IMR-90 (cell line): Measurements from ENCODE around the gene C2CD4D. TPM values are rescaled to one million over a fixed set of nuclear protein-coding genes. Genes with fewer than 3 reads are reported as not detected.

Experiments
- ATAC-seq: fragments of 200-7000 bp; cut with Tn5 transposase; 2 replicates; pipeline ENCODE4 v1.9.1; 2020; ENCODE audit warnings: low read depth, mild to moderate bottlenecking, moderate library complexity
- BruUV-seq: library from RNA; stranded (reverse); fragments of 400-500 nt; replicated peaks from 2 replicates; lab custom pipeline; 2021; lab: Mats Ljungman, UMichigan
- CTCF ChIA-PET: fragments of 300-600 bp; formaldehyde crosslinking; extraction: SDS; loops from one replicate; lab custom pipeline; 2021; ENCODE audit warnings: antibody characterized with exemption; lab: Yijun Ruan, JAX
- POLR2A ChIA-PET: fragments of 300-600 bp; sonication (Branson Sonifier 250); formaldehyde crosslinking; loops from one replicate; lab custom pipeline; 2022; ENCODE audit warnings: antibody characterized with exemption; ENCODE audit not compliant: unreplicated experiment; lab: Charles Lee
- DNase-seq: peaks from one replicate; pipeline ENCODE4 v3.0.0; 2013
- H2AFZ ChIP-seq: replicated peaks from 2 replicates; pipeline ENCODE3; 2013; ENCODE audit warnings: low read length, mild to moderate bottlenecking; ENCODE audit not compliant: poor library complexity
- H2AK5ac ChIP-seq: 2 replicates; pipeline ENCODE4 v1.6.1; 2013; ENCODE audit warnings: low read depth, low read length, inconsistent platforms
- H2AK9ac ChIP-seq: replicated peaks from 2 replicates; pipeline ENCODE3; 2013; ENCODE audit warnings: mild to moderate bottlenecking, low read depth, low read length, moderate library complexity; ENCODE audit not compliant: poor library complexity
- H2BK120ac ChIP-seq: 2 replicates; pipeline ENCODE4 v1.6.1; 2013; ENCODE audit warnings: low read depth, low read length, inconsistent platforms
- H2BK15ac ChIP-seq: 3 replicates; pipeline ENCODE4 v1.6.1; 2013; ENCODE audit warnings: low read depth, low read length, inconsistent platforms
- H2BK20ac ChIP-seq: 2 replicates; pipeline ENCODE4 v1.6.1; 2013; ENCODE audit warnings: low read depth, mild to moderate bottlenecking, inconsistent platforms, low read length, moderate library complexity
- H2BK5ac ChIP-seq: 2 replicates; pipeline ENCODE4 v1.6.1; 2013; ENCODE audit warnings: mild to moderate bottlenecking, low read depth, low read length, inconsistent platforms; ENCODE audit not compliant: poor library complexity, severe bottlenecking
- H3K14ac ChIP-seq: replicated peaks from 2 replicates; pipeline ENCODE4 v1.6.1; 2013; ENCODE audit warnings: low read depth, low read length, inconsistent platforms
- H3K18ac ChIP-seq: 2 replicates; pipeline ENCODE4 v1.6.1; 2013; ENCODE audit warnings: low read depth, low read length, control low read depth
- H3K23ac ChIP-seq: 2 replicates; pipeline ENCODE4 v1.6.1; 2013; ENCODE audit warnings: low read depth, low read length, inconsistent platforms
- H3K27ac ChIP-seq: 2 replicates; pipeline ENCODE4 v1.5.1; 2013; ENCODE audit warnings: mild to moderate bottlenecking, control low read depth, low read length; ENCODE audit not compliant: insufficient read depth
- H3K27me3 ChIP-seq: 2 replicates; pipeline ENCODE4 v1.6.1; 2013; ENCODE audit warnings: low read length; ENCODE audit not compliant: control insufficient read depth, insufficient read depth
- H3K36me3 ChIP-seq: 2 replicates; pipeline ENCODE4 v1.6.1; 2013; ENCODE audit warnings: low read length, mixed read lengths; ENCODE audit not compliant: control insufficient read depth, insufficient read depth
- H3K4ac ChIP-seq: 2 replicates; pipeline ENCODE4 v1.6.1; 2013; ENCODE audit warnings: low read depth, low read length, inconsistent platforms
- H3K4me1 ChIP-seq: 2 replicates; pipeline ENCODE4 v1.6.1; 2013; ENCODE audit warnings: low read length, mixed read lengths; ENCODE audit not compliant: control insufficient read depth, insufficient read depth
- H3K4me2 ChIP-seq: 2 replicates; pipeline ENCODE4 v1.6.1; 2013; ENCODE audit warnings: low read depth, mild to moderate bottlenecking, control low read depth, low read length, moderate library complexity
- H3K4me3 ChIP-seq: 2 replicates; pipeline ENCODE4 v1.5.1; 2013; ENCODE audit warnings: low read depth, mild to moderate bottlenecking, control low read depth, low read length, moderate library complexity; ENCODE audit not compliant: insufficient read depth
- H3K56ac ChIP-seq: 2 replicates; pipeline ENCODE4 v1.6.1; 2013; ENCODE audit warnings: low read length, inconsistent platforms; ENCODE audit not compliant: insufficient read depth; ENCODE audit errors: extremely low read depth
- H3K79me1 ChIP-seq, 2 experiments: 2 replicates each; pipeline ENCODE4 v1.6.1; 2013; ENCODE audit warnings: low read length in 2 of 2, inconsistent platforms in 1 of 2, low read depth in 1 of 2
- H3K9ac ChIP-seq: 2 replicates; pipeline ENCODE4 v1.6.1; 2013; ENCODE audit warnings: low read depth, low read length, control low read depth
- H3K9me1 ChIP-seq: 2 replicates; pipeline ENCODE4 v1.6.1; 2013; ENCODE audit warnings: low read length, inconsistent platforms; ENCODE audit not compliant: insufficient read depth
- H3K9me3 ChIP-seq: 2 replicates; pipeline ENCODE4 v1.6.1; 2013; ENCODE audit warnings: low read length; ENCODE audit not compliant: control insufficient read depth, insufficient read depth
- H4K20me1 ChIP-seq: 2 replicates; pipeline ENCODE4 v1.6.1; 2013; ENCODE audit warnings: low read length, inconsistent platforms; ENCODE audit not compliant: insufficient read depth
- H4K5ac ChIP-seq: 2 replicates; pipeline ENCODE4 v1.6.1; 2013; ENCODE audit warnings: mild to moderate bottlenecking, low read depth, low read length, control low read depth
- H4K8ac ChIP-seq, 2 experiments: 2 replicates each; pipeline ENCODE4 v1.6.1; 2013; ENCODE audit warnings: low read depth in 2 of 2, low read length in 2 of 2, control low read depth in 1 of 2, inconsistent platforms in 1 of 2
- H4K91ac ChIP-seq: 2 replicates; pipeline ENCODE4 v1.6.1; 2013; ENCODE audit warnings: low read depth, low read length, inconsistent platforms; ENCODE audit not compliant: insufficient read depth
- BHLHE40 ChIP-seq: fragments of 150-350 bp; IDR thresholded peaks from 2 replicates; pipeline ENCODE4 v1.6.1; 2016; ENCODE audit warnings: mild to moderate bottlenecking, low read depth, low read length
- CEBPB ChIP-seq: IDR thresholded peaks from 2 replicates; pipeline ENCODE4 v1.6.1; 2012; ENCODE audit warnings: low read depth, low read length, improper control_type of control experiment
- CHD1 ChIP-seq: IDR thresholded peaks from 2 replicates; pipeline ENCODE4 v1.6.1; 2012; ENCODE audit warnings: low read depth, low read length, improper control_type of control experiment
- FOS ChIP-seq: fragments of 150-350 bp; IDR thresholded peaks from 2 replicates; pipeline ENCODE4 v1.6.1; 2016; ENCODE audit warnings: low read depth, low read length
- MAZ ChIP-seq: IDR thresholded peaks from 2 replicates; pipeline ENCODE4 v1.6.1; 2012; ENCODE audit warnings: low read depth, mild to moderate bottlenecking, low read length, improper control_type of control experiment, moderate library complexity, borderline replicate concordance
- NFE2L2 ChIP-seq: fragments of 150-350 bp; IDR thresholded peaks from 2 replicates; pipeline ENCODE4 v1.6.1; 2016; ENCODE audit warnings: low read depth, mild to moderate bottlenecking, low read length
- RAD21 ChIP-seq: IDR thresholded peaks from 2 replicates; pipeline ENCODE4 v1.6.1; 2012; ENCODE audit warnings: low read length, improper control_type of control experiment
- WGBS, 2 experiments: methylation state at CpG; one replicate each; pipeline versions ENCODE4 v1.1.5 to v1.1.7; 2013; ENCODE audit warnings: missing lambda C conversion rate in 2 of 2; ENCODE audit not compliant: insufficient read length in 1 of 2; ENCODE audit errors: extremely low coverage in 2 of 2; 5-methylcytosine and 5-hydroxymethylcytosine counted together
- dilution Hi-C: fragments of 300-500 bp; cut with HindIII; formaldehyde crosslinking; loops from one replicate; pipeline ENCODE4 v1.14.3; 2018; ENCODE audit warnings: low sequenced_read_pairs; ENCODE audit not compliant: unreplicated experiment
- in situ Hi-C: fragments of 300-500 bp; cut with MboI; formaldehyde crosslinking; loops from 3 replicates; pipeline ENCODE4 v1.14.3; 2019; ENCODE audit warnings: low sequenced_read_pairs, inconsistent platforms, mixed read lengths
- intact Hi-C: fragments of 100-400 bp; cut with micrococcal nuclease; formaldehyde crosslinking; loops from 2 replicates; pipeline ENCODE4 v1.10.0; 2022
- polyA plus RNA-seq, 3 experiments: library from polyadenylated mRNA; depleted of rRNA; stranded (reverse); fragments of >200 nt; gene quantifications; 2 replicates each; pipeline ENCODE4 v1.2.3, GENCODE V29; 2012; ENCODE audit warnings: low replicate concordance in 1 of 3
- total RNA-seq: library from RNA; depleted of rRNA; stranded (reverse); fragments of >200 nt; gene quantifications from 2 replicates; pipeline ENCODE4 v1.2.3, GENCODE V29; 2012
- TF ChIP-seq, protein P1 (sequence below): fragments of 150-350 bp; IDR thresholded peaks from 2 replicates; pipeline ENCODE4 v1.6.1; 2016; ENCODE audit warnings: low read depth, mild to moderate bottlenecking, low read length, moderate library complexity, borderline replicate concordance

Gene C2CD4D
- total and polyA plus RNA-seq, 2 of the 4 experiments (the other 2 are of a cell fraction), result not detected

DNA sequence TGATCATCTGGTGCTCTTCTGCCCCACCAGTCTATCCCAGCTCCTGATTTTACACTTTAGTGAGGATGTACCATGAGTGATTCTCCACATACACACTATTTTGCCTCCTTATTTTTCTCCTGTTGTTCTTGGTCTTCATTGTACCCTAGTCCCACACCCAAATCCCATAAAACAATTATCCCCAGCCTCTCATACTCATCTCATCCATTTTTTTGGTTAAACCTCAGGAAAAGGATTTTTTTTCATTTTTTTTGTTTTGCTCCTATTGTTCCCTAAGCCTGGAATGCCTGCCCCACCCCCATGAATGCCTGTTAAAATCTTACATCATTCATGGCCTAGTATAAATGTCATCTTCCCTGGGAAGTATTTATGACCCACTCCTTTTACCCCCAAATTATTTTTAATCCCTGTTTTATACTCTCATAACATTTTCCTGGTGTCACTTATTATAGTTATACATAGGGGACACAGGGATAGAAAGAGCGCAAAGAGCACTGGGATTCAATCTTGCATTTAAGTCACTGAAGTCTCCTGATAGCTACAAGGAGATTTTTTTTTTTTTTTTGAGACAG is 29.5 kb downstream of the C2CD4D start:
- Histone ChIP-seq H2BK15ac (no peak overlapping the region), H3K4ac (no peak overlapping the region), H3K79me1 (no peaks in the 10 kb centered on the region), H3K14ac (no peak overlapping the region), H4K91ac (no peak overlapping the region), H4K8ac (no peak overlapping the region), H3K4me2 (no peak overlapping the region), H2BK5ac (no peak overlapping the region), H3K56ac (no peak overlapping the region), H3K9me1 (no peaks in the 10 kb centered on the region; the same call in 1 of the 2 replicates), H2AFZ (no peak overlapping the region), H2AK5ac (no peak overlapping the region), H3K9ac (no peak overlapping the region), H3K18ac (no peak overlapping the region), H3K4me3 (no peak overlapping the region), H3K23ac (no peak overlapping the region), H3K36me3 (no peaks in the 10 kb centered on the region), H4K20me1 (no peaks in the 10 kb centered on the region), H3K27me3 (peaks cover 76% of the 10 kb centered on the region), H3K27ac (no peak overlapping the region), H2BK20ac (no peak overlapping the region), H3K4me1 (no peaks in the 10 kb centered on the region), H2AK9ac (no peak overlapping the region), H2BK120ac (no peak overlapping the region), H4K5ac (no peak overlapping the region), H3K9me3 (no peaks in the 10 kb centered on the region)
- in situ Hi-C loops (no loop called here), intact Hi-C loops (no loop called here), dilution Hi-C loops (no loop called here)
- ChIA-PET POLR2A (no interaction called here), CTCF (no interaction called here)
- BruUV-seq, result no TSS peak
- DNase-seq (no peak), ATAC-seq (no peak)
- no peak for TF ChIP-seq CHD1
- TF ChIP-seq NFE2L2, result no peak
- no peak for TF ChIP-seq BHLHE40
- no peak for TF ChIP-seq RAD21
- TF ChIP-seq MAZ, result no peak
- no peak for TF ChIP-seq FOS
- TF ChIP-seq CEBPB, result no peak
- TF ChIP-seq, protein P1, sequence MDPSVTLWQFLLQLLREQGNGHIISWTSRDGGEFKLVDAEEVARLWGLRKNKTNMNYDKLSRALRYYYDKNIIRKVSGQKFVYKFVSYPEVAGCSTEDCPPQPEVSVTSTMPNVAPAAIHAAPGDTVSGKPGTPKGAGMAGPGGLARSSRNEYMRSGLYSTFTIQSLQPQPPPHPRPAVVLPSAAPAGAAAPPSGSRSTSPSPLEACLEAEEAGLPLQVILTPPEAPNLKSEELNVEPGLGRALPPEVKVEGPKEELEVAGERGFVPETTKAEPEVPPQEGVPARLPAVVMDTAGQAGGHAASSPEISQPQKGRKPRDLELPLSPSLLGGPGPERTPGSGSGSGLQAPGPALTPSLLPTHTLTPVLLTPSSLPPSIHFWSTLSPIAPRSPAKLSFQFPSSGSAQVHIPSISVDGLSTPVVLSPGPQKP, result no peak
- no CpG with 5 or more reads among the region's 1 CpG for WGBS, 2 experiments
